Left kidney (tissue), 2 donors: ENCODE results near the gene TCF23. TPM values are rescaled to one million over a fixed set of nuclear protein-coding genes. Genes with fewer than 3 reads are reported as not detected.

Experiments
- DNase-seq: peaks from one replicate; pipeline ENCODE4 v3.0.0-alpha.2; 2013
- polyA plus RNA-seq: library from polyadenylated mRNA; unstranded; fragments of 120-200 nt; gene quantifications from one replicate; pipeline ENCODE4 v1.2.1, GENCODE V29; 2013; ENCODE audit not compliant: insufficient read length

The TCF23 gene
- polyA plus RNA-seq, 1 donor = 0.50 TPM

GRCh38 chr2:27128668-27129571 is 19.9 kb upstream of the TCF23 start:
- no peak for DNase-seq

- no peak for DNase-seq
These were observed 18.4 kb upstream of the TCF23 start for GRCh38 chr2:27130396-27130795.

- no peak for DNase-seq
These were observed 17.4 kb upstream of the TCF23 start for GRCh38 chr2:27131429-27131828.

- DNase-seq = no peak
These were observed 15.5 kb upstream of the TCF23 start for GRCh38 chr2:27133195-27133875.

GRCh38 chr2:27133905-27134780 is 14.7 kb upstream of the TCF23 start, which contains the start of gene PREB:
Gene PREB (minus strand): TSS chr2:27134636. CDS start chr2:27134421, 215 bp downstream.
- peak; percentile 96 for DNase-seq

GRCh38 chr2:27134781-27135477 is 13.9 kb upstream of the TCF23 start:
- no peak for DNase-seq

GRCh38 chr2:27135478-27135955 is 13.3 kb upstream of the TCF23 start:
- DNase-seq = no peak

GRCh38 chr2:27136751-27137150 is 12.1 kb upstream of the TCF23 start:
- DNase-seq = no peak

- no peak for DNase-seq
These were observed 11.4 kb upstream of the TCF23 start for GRCh38 chr2:27137322-27137935.

- no peak for DNase-seq
These were observed 10.7 kb upstream of the TCF23 start for GRCh38 chr2:27138111-27138510.

GRCh38 chr2:27139310-27139709 is 9.5 kb upstream of the TCF23 start, which contains the start of gene PRR30:
Gene PRR30 (minus strand): TSS chr2:27139410. CDS start chr2:27138329, 1,081 bp downstream.
- no peak for DNase-seq

GRCh38 chr2:27143285-27143684 is 5.5 kb upstream of the TCF23 start:
- DNase-seq = no peak

- DNase-seq = no peak
These were observed 3.1 kb upstream of the TCF23 start for GRCh38 chr2:27145682-27146081.

- no peak for DNase-seq
These were observed 869 bp upstream of the TCF23 start for GRCh38 chr2:27147935-27148334.

- no peak for DNase-seq
These were observed 984 bp downstream of the TCF23 start for GRCh38 chr2:27149570-27150405.

GRCh38 chr2:27150639-27151230 is 1.9 kb downstream of the TCF23 start:
- DNase-seq = no peak

- DNase-seq = no peak
These were observed 3.4 kb downstream of the TCF23 start for GRCh38 chr2:27152102-27152795.

- DNase-seq = no peak
These were observed 4.1 kb downstream of the TCF23 start for GRCh38 chr2:27152796-27153464.
